RWPE1 (cell line): ENCODE data around the gene FOSL2.

Experiments used
- CTCF ChIA-PET: fragments of 350-600 bp; sonication (Branson Sonifier 250); formaldehyde crosslinking; extraction: SDS; loops from one replicate; lab custom pipeline; 2021; lab: Yijun Ruan, JAX
- POLR2A ChIA-PET: fragments of 400-600 bp; formaldehyde crosslinking; extraction: SDS; loops from one replicate; lab custom pipeline; 2020; ENCODE audit warnings: antibody characterized with exemption; ENCODE audit not compliant: low non-redundant PET; lab: Yijun Ruan, JAX
- DNase-seq: peaks from one replicate; pipeline ENCODE4 v3.0.0; 2012; ENCODE audit warnings: low spot score
- H3K27ac ChIP-seq: fragments of 450-650 bp; 2 replicates; pipeline ENCODE4 v1.5.1; 2017
- TF ChIP-seq, protein P1 (sequence below): fragments of 450-650 bp; conservative IDR thresholded peaks from 2 replicates; pipeline ENCODE4 v1.5.1; 2017; ENCODE audit warnings: low read depth, mild to moderate bottlenecking

Gene FOSL2

DNA sequence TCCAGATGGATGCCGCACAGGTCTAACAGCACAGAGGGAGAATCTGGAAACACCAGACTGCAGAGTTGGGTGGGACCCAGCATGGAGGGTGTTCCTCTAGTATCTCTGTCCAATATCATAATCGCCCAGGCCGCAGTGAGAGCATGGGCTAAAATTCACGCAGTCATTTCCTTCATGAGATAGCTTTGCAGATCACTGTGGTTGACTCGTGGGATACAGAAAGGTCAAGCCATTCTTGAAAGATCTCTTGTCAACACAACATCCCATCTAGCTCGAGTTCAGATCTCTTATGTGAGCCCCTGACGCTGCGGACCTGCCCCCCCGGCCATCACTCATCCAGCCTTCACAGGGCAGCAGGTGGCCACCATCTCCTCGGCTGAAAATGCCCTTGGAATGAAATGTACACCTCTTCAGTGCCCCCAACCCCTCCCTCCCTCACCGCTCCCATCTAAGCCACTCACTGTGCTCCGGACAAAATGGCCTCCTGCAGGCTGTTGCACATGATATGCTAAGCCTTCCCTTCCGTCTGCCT, 45.9 kb downstream of the FOSL2 start:
- peak overlapping the region; percentile 99 for H3K27ac ChIP-seq
- POLR2A ChIA-PET = no interaction called here
- no peak for DNase-seq
- TF ChIP-seq, protein P1, sequence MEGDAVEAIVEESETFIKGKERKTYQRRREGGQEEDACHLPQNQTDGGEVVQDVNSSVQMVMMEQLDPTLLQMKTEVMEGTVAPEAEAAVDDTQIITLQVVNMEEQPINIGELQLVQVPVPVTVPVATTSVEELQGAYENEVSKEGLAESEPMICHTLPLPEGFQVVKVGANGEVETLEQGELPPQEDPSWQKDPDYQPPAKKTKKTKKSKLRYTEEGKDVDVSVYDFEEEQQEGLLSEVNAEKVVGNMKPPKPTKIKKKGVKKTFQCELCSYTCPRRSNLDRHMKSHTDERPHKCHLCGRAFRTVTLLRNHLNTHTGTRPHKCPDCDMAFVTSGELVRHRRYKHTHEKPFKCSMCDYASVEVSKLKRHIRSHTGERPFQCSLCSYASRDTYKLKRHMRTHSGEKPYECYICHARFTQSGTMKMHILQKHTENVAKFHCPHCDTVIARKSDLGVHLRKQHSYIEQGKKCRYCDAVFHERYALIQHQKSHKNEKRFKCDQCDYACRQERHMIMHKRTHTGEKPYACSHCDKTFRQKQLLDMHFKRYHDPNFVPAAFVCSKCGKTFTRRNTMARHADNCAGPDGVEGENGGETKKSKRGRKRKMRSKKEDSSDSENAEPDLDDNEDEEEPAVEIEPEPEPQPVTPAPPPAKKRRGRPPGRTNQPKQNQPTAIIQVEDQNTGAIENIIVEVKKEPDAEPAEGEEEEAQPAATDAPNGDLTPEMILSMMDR = no peak
- CTCF ChIA-PET = no interaction called here

DNA sequence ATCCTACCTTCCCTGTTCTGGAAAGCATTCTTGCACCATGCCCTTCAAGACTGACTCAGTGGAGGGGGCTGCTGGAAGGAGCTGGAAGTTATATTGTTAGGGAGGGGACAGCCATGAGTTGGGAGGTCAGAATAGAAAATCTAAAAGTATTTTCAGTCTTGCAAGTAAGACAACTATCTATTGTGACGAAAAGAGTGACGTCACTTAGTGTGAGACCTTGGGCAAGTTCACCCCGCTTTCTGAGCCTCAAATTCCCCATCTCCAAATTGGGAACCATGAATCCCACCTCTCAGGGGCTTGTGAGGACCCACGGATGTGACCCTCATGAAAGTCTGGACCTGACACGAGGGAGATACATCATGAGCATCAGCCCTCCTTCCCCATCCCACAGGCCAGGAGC, 46.5 kb downstream of the FOSL2 start:
- no peak for DNase-seq
- H3K27ac ChIP-seq = peak overlapping the region; percentile 99
- CTCF ChIA-PET = no interaction called here
- POLR2A ChIA-PET = no interaction called here
- TF ChIP-seq, protein P1 = no peak

DNA sequence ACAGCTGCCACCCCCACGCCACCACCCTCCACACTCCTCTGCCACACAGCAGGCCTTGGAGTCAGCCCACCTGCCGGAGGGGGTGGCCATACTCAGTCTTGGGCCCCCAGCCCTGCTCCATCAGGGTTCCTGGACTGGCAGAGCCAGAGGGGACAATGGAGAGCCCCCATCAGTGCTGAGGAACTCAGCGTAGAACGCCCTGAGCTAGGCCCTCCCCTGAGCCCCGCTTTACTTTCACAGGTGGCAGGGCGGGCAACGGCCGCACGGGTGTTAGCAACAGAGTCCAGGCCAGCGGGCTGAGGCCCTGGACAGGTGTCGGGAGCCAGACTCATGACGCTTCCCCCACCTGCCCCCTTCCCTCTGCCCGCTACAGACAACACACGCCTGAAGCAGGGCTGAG, 47.1 kb downstream of the FOSL2 start:
- ChIA-PET CTCF (interaction anchor here (0.7 kb wide), 1 partner anchor 132 kb away, joined by 3 read pairs; no protein-coding TSS in a partner anchor), POLR2A (no interaction called here)
- no peak for DNase-seq
- TF ChIP-seq, protein P1 = no peak
- peak overlapping the region; percentile 99 for H3K27ac ChIP-seq

DNA sequence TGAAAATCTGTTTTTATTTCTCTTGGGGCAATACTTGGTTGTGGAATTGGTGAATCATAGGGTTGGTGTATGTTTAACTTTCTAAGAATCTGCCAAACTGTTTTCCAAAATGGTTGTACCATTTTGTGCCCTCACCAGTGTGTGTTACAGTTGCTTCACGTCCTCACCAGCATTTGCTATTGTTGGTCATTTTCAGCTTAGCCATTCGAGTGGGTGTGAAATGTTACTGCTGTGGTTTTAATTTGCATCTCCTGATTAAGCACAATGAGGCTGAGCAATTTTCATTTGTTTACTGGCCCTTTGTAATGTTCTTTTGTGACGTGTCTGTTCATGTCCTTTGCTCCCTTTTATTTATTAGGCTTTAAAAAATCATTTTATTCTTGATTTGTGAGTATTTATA, 49.7 kb downstream of the FOSL2 start:
- ChIA-PET POLR2A (interaction anchor here (0.6 kb wide), 1 partner anchor 12 kb away, joined by 8 read pairs; no protein-coding TSS in a partner anchor), CTCF (interaction anchor here (0.6 kb wide), 3 partner anchors 10 to 514 kb away, joined by 3 to 6 read pairs (median 4); no protein-coding TSS in a partner anchor)
- DNase-seq = no peak
- TF ChIP-seq, protein P1 = no peak
- H3K27ac ChIP-seq = no peak overlapping the region

DNA sequence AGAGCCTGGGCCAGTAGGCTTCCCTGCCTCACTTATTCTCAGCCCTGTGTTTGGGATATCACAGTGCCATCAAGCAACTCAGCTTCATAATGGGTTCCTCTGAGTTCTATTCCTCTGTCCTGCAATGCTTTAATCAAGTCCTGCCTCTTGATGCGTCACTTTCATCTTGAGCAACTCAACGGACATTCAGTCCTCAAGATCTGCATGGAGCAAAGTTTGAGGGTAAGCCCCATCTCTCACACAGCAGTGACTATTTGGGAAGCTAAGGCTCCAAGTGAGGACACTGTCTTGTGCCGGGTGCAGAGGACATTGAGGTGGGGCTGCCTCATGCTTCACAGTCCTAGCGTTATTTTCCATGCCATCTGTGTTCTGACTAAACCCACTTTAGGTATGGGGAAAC, 52.3 kb downstream of the FOSL2 start:
- POLR2A ChIA-PET = interaction anchor here (0.9 to 1.5 kb wide), 3 partner anchors 9 to 53 kb away, joined by 3 to 5 read pairs (median 4); no protein-coding TSS in a partner anchor
- CTCF ChIA-PET = interaction anchor here (0.9 to 2.0 kb wide), 2 partner anchors 9 to 48 kb away, joined by 3 to 8 read pairs; no protein-coding TSS in a partner anchor
- no peak for DNase-seq
- TF ChIP-seq, protein P1 = no peak
- H3K27ac ChIP-seq = peak overlapping the region; percentile 93

DNA sequence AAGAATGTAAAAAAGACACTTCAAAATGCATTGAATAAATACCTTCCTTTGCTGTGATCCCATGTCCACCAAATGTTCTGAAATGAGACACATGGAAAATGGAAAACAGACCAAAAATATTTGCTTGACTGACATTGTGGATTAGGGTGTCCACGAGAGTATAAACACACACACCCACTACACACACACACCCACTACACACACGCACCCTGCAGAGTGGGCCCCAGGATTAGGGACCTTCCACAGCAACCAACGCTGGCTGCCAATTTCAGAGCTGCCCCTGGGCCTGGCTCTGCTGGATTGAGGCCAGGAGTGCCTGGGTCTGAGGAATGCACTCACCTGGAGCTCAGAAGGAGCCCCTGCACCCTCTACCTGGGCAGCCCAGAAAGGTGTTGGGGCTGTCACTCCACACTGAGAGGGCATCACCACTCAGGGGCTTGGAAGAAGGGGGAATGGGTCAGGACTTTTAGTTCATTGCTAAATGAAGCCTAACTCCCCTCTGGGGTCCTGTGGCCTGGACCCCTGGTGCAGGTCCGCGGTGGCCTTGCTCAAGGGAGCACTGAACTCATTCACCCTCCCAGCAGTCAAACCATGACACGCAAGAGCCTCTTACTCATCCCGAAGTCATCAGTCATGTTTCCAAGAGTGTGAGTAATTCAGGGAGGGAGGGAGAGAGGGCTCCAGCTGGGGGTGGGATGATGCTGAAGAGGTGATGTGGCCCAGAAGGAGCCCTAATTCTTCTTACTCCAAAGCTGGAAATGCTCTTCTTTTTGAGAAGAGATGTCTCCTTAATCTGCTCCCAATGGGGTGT, 53.0 kb downstream of the FOSL2 start:
- ChIA-PET POLR2A (interaction anchor here (0.9 to 1.5 kb wide), 4 partner anchors 9 to 54 kb away, joined by 3 to 8 read pairs (median 4); no protein-coding TSS in a partner anchor), CTCF (interaction anchor here (2.0 kb wide), 1 partner anchor 8 kb away, joined by 8 read pairs; no protein-coding TSS in a partner anchor)
- TF ChIP-seq, protein P1 = no peak
- DNase-seq = peak; percentile 94
- H3K27ac ChIP-seq = peak overlapping the region; percentile 93
